ENCODE data around the gene AVPR2. TPM values are rescaled to one million over a fixed set of nuclear protein-coding genes. Genes with fewer than 3 reads are reported as not detected.
A peak's percentile ranks its signal among the peaks of the same experiment; 100 is the strongest.

AVPR2 gene
- total and polyA plus RNA-seq, 5 donors = 1.6 to 4.1 (median 2.7) TPM

- no peaks in the 10 kb centered on the region for H3K27me3 ChIP-seq (ENCODE audit: control insufficient read depth, insufficient read depth)
- WGBS = 5% methylated on average over 33 of the region's 33 CpGs
- no peak for ATAC-seq
- H3K4me3 ChIP-seq (ENCODE audit: low read length) = peak overlapping the region; percentile 84
- no peak for DNase-seq
- no peaks in the 10 kb centered on the region for H3K9me3 ChIP-seq (ENCODE audit: control insufficient read depth, low read length)
- intact Hi-C loops (cut with DNase I) = no loop called here
- H3K27ac ChIP-seq (ENCODE audit: low read length) = no peak overlapping the region
- H3K4me1 ChIP-seq (ENCODE audit: control insufficient read depth, insufficient read depth, low read length) = no peaks in the 10 kb centered on the region
These were observed 29.8 kb downstream of the AVPR2 start for GRCh38 chrX:153934148-153934761.

DNA sequence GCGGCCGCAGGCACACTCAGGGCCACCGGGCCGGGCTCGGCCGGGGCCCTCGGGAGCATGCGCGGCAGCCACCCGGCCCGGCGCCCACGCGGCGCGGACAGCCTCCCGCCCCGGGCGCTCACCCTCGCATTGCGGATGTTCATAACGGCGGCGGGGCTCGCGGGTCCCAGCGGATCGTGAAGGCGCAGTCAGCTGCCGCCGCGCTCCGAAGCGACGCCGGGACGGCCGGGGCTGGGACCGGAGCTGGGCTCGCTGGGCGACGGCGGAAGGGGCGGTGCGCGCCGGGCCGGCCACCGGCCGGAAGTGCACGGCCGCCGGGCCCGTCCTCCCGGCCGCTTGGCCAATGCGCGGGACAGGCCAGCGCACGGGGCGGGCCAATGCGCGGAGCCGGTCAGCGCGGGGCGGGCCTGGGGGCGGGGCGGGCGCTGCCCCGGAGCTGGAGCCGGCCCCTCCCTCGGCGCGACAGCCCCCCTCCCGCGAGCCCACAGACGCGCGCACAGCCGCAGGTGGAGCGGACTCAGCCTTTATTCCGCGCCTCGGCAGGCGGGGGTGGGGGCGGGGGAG is 30.4 kb downstream of the AVPR2 start, which contains the start of gene NAA10:
Gene NAA10, minus strand, starts transcription at position 276 of the 564 bp plus-strand sequence. Its CDS starts 133 bp downstream, at position 143.
- peak within 1 kb of the TSS; percentile 64 for H3K27ac ChIP-seq (ENCODE audit: low read length)
- peak within 1 kb of the TSS; percentile 84 for H3K4me3 ChIP-seq (ENCODE audit: low read length)
- under 1% methylated on average over 70 of the region's 87 CpGs for WGBS
- no peaks in the 10 kb centered on the region for H3K4me1 ChIP-seq (ENCODE audit: control insufficient read depth, insufficient read depth, low read length)
- intact Hi-C loops (cut with DNase I) = no loop called here
- no peaks in the 10 kb centered on the region for H3K9me3 ChIP-seq (ENCODE audit: control insufficient read depth, low read length)
- ATAC-seq (peak; percentile 94 to 97), DNase-seq (peak; percentile 79 to 92 (median 90))
- no peaks in the 10 kb centered on the region for H3K27me3 ChIP-seq (ENCODE audit: control insufficient read depth, insufficient read depth)

- no peaks in the 10 kb centered on the region for H3K4me1 ChIP-seq (ENCODE audit: control insufficient read depth, insufficient read depth, low read length)
- DNase-seq (no peak), ATAC-seq (peak; percentile 5 to 17)
- peak overlapping the region; percentile 84 for H3K4me3 ChIP-seq (ENCODE audit: low read length)
- no peaks in the 10 kb centered on the region for H3K9me3 ChIP-seq (ENCODE audit: control insufficient read depth, low read length)
- intact Hi-C loops (cut with DNase I) = no loop called here
- no peak overlapping the region for H3K27ac ChIP-seq (ENCODE audit: low read length)
- H3K27me3 ChIP-seq (ENCODE audit: control insufficient read depth, insufficient read depth) = no peaks in the 10 kb centered on the region
- 13% methylated on average over 28 of the region's 32 CpGs for WGBS
These were observed 30.9 kb downstream of the AVPR2 start for GRCh38 chrX:153935326-153935851.

DNA sequence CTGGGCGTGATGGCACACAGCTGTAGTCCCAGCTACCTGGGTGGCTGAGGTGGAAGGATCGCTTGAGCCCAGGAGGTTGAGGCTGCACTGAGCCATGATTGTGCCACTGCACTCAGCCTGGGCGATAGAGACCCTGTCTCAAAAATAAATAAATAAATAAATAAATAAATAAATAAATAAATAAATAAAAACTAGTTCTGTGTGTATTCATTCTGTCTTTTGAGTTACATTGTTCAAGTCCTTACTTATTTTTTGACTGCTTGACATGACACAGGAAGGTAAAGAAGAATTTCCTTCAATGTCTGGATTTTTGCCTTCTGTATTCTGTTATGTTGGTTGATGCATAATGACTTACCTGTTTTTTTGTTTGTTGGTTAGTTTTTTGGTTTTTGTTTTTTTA is 32.6 kb downstream of the AVPR2 start:
- no peak overlapping the region for H3K4me3 ChIP-seq (ENCODE audit: low read length)
- no peak for DNase-seq
- H3K9me3 ChIP-seq (ENCODE audit: control insufficient read depth, low read length) = no peaks in the 10 kb centered on the region
- H3K27ac ChIP-seq (ENCODE audit: low read length) = no peak overlapping the region
- no peak for ATAC-seq
- 94% methylated on average over 3 of the region's 3 CpGs for WGBS
- intact Hi-C loops (cut with DNase I) = no loop called here
- no peaks in the 10 kb centered on the region for H3K4me1 ChIP-seq (ENCODE audit: control insufficient read depth, insufficient read depth, low read length)
- no peaks in the 10 kb centered on the region for H3K27me3 ChIP-seq (ENCODE audit: control insufficient read depth, insufficient read depth)

GRCh38 chrX:153938226-153938786 is 33.8 kb downstream of the AVPR2 start:
- Histone ChIP-seq H3K27ac (ENCODE audit: low read length) (no peak overlapping the region), H3K4me3 (ENCODE audit: low read length) (no peak overlapping the region), H3K9me3 (ENCODE audit: control insufficient read depth, low read length) (no peaks in the 10 kb centered on the region), H3K4me1 (ENCODE audit: control insufficient read depth, insufficient read depth, low read length) (no peaks in the 10 kb centered on the region), H3K27me3 (ENCODE audit: control insufficient read depth, insufficient read depth) (no peaks in the 10 kb centered on the region)
- ATAC-seq (no peak), DNase-seq (no peak)
- intact Hi-C loops (cut with DNase I) = no loop called here
- 80% methylated on average over 10 of the region's 10 CpGs for WGBS

DNA sequence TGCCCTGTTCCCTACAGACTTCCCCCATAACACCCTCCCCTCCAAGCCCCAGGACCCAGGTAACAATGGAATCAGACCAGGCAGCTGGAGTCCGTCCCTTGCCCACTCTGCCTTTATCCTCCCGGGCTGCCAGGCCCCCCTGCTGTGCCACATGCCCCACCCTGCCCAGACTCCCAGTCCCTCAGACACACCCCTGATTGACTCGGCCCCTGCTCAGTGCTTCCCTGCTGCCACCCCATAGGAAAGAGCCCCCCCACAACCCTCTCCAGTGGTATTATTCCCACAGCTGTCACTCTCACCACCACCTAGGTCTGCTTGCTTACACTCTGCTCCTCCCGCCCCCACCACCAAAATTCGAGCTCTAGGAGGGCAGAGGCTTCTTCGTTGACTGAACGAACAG is 35.1 kb downstream of the AVPR2 start:
- Histone ChIP-seq H3K4me1 (ENCODE audit: control insufficient read depth, insufficient read depth, low read length) (no peaks in the 10 kb centered on the region), H3K4me3 (ENCODE audit: low read length) (no peak overlapping the region), H3K9me3 (ENCODE audit: control insufficient read depth, low read length) (no peaks in the 10 kb centered on the region), H3K27ac (ENCODE audit: low read length) (no peak overlapping the region), H3K27me3 (ENCODE audit: control insufficient read depth, insufficient read depth) (no peaks in the 10 kb centered on the region)
- ATAC-seq (no peak), DNase-seq (no peak)
- 71% methylated on average over 7 of the region's 7 CpGs for WGBS
- intact Hi-C loops (cut with DNase I) = no loop called here

GRCh38 chrX:153941336-153942252 is 37.1 kb downstream of the AVPR2 start:
- no peaks in the 10 kb centered on the region for H3K27me3 ChIP-seq (ENCODE audit: control insufficient read depth, insufficient read depth)
- intact Hi-C loops (cut with DNase I) = no loop called here
- ATAC-seq = peak in 1 of 2 donors; percentile 52
- DNase-seq = peak in 1 of 3 donors; percentile 49
- no peak overlapping the region for H3K27ac ChIP-seq (ENCODE audit: low read length)
- no peaks in the 10 kb centered on the region for H3K9me3 ChIP-seq (ENCODE audit: control insufficient read depth, low read length)
- 50% methylated on average over 23 of the region's 23 CpGs for WGBS
- no peaks in the 10 kb centered on the region for H3K4me1 ChIP-seq (ENCODE audit: control insufficient read depth, insufficient read depth, low read length)
- H3K4me3 ChIP-seq (ENCODE audit: low read length) = no peak overlapping the region

DNA sequence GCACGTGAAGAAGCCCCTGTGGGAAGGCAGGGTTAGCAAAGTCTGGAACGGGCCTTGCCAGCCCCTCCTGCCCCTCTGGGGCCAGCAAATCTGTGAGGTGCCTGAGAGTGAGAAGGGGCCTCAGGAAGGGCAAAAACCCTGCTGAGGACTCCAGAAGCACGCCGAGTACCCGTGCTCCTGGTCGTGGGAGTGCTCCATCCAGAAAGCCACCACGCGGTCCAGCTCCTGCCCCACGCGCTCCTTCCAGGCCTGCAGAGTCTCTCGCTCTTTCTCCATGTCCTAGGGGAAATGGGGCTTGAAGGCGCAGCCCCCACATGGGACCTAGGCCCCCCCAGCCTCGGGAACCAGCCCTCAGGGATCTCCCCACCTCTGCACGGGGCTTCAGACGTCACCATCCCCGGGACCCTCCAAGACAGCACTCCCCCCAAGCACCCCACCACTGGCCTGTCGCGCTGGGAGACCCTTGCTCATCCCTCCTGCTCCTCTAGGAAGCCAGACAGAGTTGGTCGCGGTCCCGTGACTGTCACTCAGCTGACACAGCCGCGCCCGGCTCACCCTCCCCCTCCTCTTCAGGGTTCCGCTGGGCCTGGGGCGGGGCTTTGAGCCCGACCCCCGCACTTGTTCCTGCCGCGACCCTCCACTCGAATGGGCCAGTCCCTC is 39.8 kb downstream of the AVPR2 start, which contains the start of gene RENBP:
Gene RENBP, minus strand, starts transcription at position 504 of the 660 bp plus-strand sequence. Its CDS starts 33 bp downstream, at position 471.
- 16% methylated on average over 31 of the region's 31 CpGs for WGBS
- Histone ChIP-seq H3K4me1 (ENCODE audit: control insufficient read depth, insufficient read depth, low read length) (no peaks in the 10 kb centered on the region), H3K27ac (ENCODE audit: low read length) (peak within 1 kb of the TSS; percentile 13), H3K27me3 (ENCODE audit: control insufficient read depth, insufficient read depth) (no peaks in the 10 kb centered on the region), H3K9me3 (ENCODE audit: control insufficient read depth, low read length) (no peaks in the 10 kb centered on the region), H3K4me3 (ENCODE audit: low read length) (peak within 1 kb of the TSS; percentile 52)
- DNase-seq = peak; percentile 63 to 85 (median 82)
- ATAC-seq = peak; percentile 20 to 66
- intact Hi-C loops (cut with DNase I) = no loop called here

- Histone ChIP-seq H3K27me3 (ENCODE audit: control insufficient read depth, insufficient read depth) (no peaks in the 10 kb centered on the region), H3K27ac (ENCODE audit: low read length) (no peak overlapping the region), H3K4me3 (ENCODE audit: low read length) (peak overlapping the region; percentile 52), H3K9me3 (ENCODE audit: control insufficient read depth, low read length) (no peaks in the 10 kb centered on the region), H3K4me1 (ENCODE audit: control insufficient read depth, insufficient read depth, low read length) (no peaks in the 10 kb centered on the region)
- 52% methylated on average over 6 of the region's 6 CpGs for WGBS
- intact Hi-C loops (cut with DNase I) = no loop called here
- ATAC-seq (peak in 1 of 2 donors; percentile 4), DNase-seq (no peak)
These were observed 40.3 kb downstream of the AVPR2 start for GRCh38 chrX:153944800-153945150.
